CD14-positive monocyte (primary cell): ENCODE data around the gene ZNF789. TPM values are rescaled to one million over a fixed set of nuclear protein-coding genes. Genes with fewer than 3 reads are reported as not detected.

ENCODE experiments used
- DNase-seq, 3 donors: peaks; one replicate each; pipeline ENCODE4 v3.0.0-alpha.2; 2011 to 2022
- H2AFZ ChIP-seq: 2 replicates; pipeline ENCODE4 v1.6.0; 2012; ENCODE audit warnings: mild to moderate bottlenecking, low read depth, low read length, inconsistent platforms; ENCODE audit not compliant: insufficient read depth, poor library complexity, severe bottlenecking
- H3K27ac ChIP-seq, 2 donors: 1 replicate in 1 of 2; 2 replicates in 1 of 2; pipeline ENCODE4 v1.5.1; 2012 to 2013; ENCODE audit warnings: low read length in 2 of 2, control low read depth in 1 of 2, inconsistent platforms in 1 of 2, low read depth in 1 of 2, mild to moderate bottlenecking in 1 of 2
- H3K27me3 ChIP-seq, 2 donors: one replicate each; pipeline versions ENCODE4 v1.6.0 to v1.6.1; 2011 to 2013; ENCODE audit warnings: low read length in 2 of 2; ENCODE audit not compliant: control insufficient read depth in 2 of 2, insufficient read depth in 2 of 2
- H3K36me3 ChIP-seq, 2 donors: replicated peaks in 1 of 2; 1 replicate in 1 of 2; 2 replicates in 1 of 2; pipeline versions ENCODE4 v1.5.1 to v1.6.1; 2012 to 2013; ENCODE audit warnings: low read length in 2 of 2, control low read depth in 1 of 2, inconsistent platforms in 1 of 2, mild to moderate bottlenecking in 1 of 2; ENCODE audit not compliant: insufficient read depth in 2 of 2, control insufficient read depth in 1 of 2
- H3K4me1 ChIP-seq, 2 donors: 1 replicate in 1 of 2; 2 replicates in 1 of 2; pipeline versions ENCODE4 v1.5.1 to v1.6.1; 2012 to 2013; ENCODE audit warnings: low read length in 2 of 2, control low read depth in 1 of 2, inconsistent platforms in 1 of 2, mild to moderate bottlenecking in 1 of 2, moderate library complexity in 1 of 2; ENCODE audit not compliant: insufficient read depth in 2 of 2, control insufficient read depth in 1 of 2
- H3K4me2 ChIP-seq: replicated peaks from 2 replicates; pipeline ENCODE3; 2012; ENCODE audit warnings: low read length, moderate library complexity, mild to moderate bottlenecking; ENCODE audit not compliant: poor library complexity, severe bottlenecking; ENCODE audit errors: extremely low read depth
- H3K4me3 ChIP-seq, 3 experiments: fragments of 200-600 bp in 1 of 3; sonication (generic) in 1 of 3; replicated peaks in 1 of 3; 1 replicate in 2 of 3; 2 replicates in 1 of 3; pipeline ENCODE4 v1.5.1; 2011 to 2013; ENCODE audit warnings: low read length in 3 of 3, mild to moderate bottlenecking in 3 of 3, control low read depth in 2 of 3, low read depth in 2 of 3, inconsistent platforms in 1 of 3, moderate library complexity in 1 of 3
- H3K79me2 ChIP-seq: 2 replicates; pipeline ENCODE4 v1.6.0; 2012; ENCODE audit warnings: mild to moderate bottlenecking, control low read depth, inconsistent platforms, low read length, moderate library complexity; ENCODE audit not compliant: insufficient read depth
- H3K9ac ChIP-seq: 2 replicates; pipeline ENCODE4 v1.6.0; 2017; ENCODE audit warnings: low read length, mild to moderate bottlenecking; ENCODE audit not compliant: insufficient read depth, poor library complexity, severe bottlenecking
- H3K9me3 ChIP-seq, 2 donors: replicated peaks in 1 of 2; 1 replicate in 1 of 2; 2 replicates in 1 of 2; pipeline versions ENCODE4 v1.5.1 to v1.6.1; 2012 to 2013; ENCODE audit warnings: low read length in 2 of 2, control low read depth in 1 of 2; ENCODE audit not compliant: control insufficient read depth in 1 of 2, insufficient read depth in 1 of 2
- H4K20me1 ChIP-seq: 2 replicates; pipeline ENCODE4 v1.6.0; 2012; ENCODE audit warnings: mild to moderate bottlenecking, low read length, control low read depth, moderate library complexity; ENCODE audit not compliant: insufficient read depth
- H3K27ac Mint-ChIP-seq, 7 donors: one replicate each; pipeline ENCODE4 v1.8.0; 2020; ENCODE audit warnings: mild to moderate bottlenecking in 7 of 7, mixed read lengths in 7 of 7, moderate library complexity in 6 of 7, inconsistent platforms in 2 of 7
- H3K27me3 Mint-ChIP-seq, 3 donors: one replicate each; pipeline ENCODE4 v1.8.0; 2021 to 2022; ENCODE audit warnings: low read depth in 3 of 3, mild to moderate bottlenecking in 3 of 3, mixed read lengths in 3 of 3, moderate library complexity in 3 of 3, inconsistent platforms in 1 of 3
- H3K36me3 Mint-ChIP-seq, 2 donors: one replicate each; pipeline ENCODE4 v1.8.0; 2020; ENCODE audit warnings: mixed read lengths in 2 of 2, inconsistent platforms in 1 of 2, mild to moderate bottlenecking in 1 of 2
- H3K4me1 Mint-ChIP-seq: one replicate; pipeline ENCODE4 v1.8.0; 2020; ENCODE audit warnings: mild to moderate bottlenecking, mixed read lengths
- H3K4me3 Mint-ChIP-seq, 2 donors: one replicate each; pipeline ENCODE4 v1.8.0; 2020; ENCODE audit warnings: mild to moderate bottlenecking in 2 of 2, mixed read lengths in 2 of 2, moderate library complexity in 1 of 2
- H3K9me3 Mint-ChIP-seq, 7 donors: one replicate each; pipeline ENCODE4 v1.8.0; 2020 to 2022; ENCODE audit warnings: mixed read lengths in 7 of 7, mild to moderate bottlenecking in 6 of 7, moderate library complexity in 6 of 7, inconsistent platforms in 2 of 7
- WGBS: methylation state at CpG from one replicate; pipeline ENCODE4 v1.1.5; 2013; ENCODE audit warnings: missing lambda C conversion rate; ENCODE audit not compliant: insufficient coverage; 5-methylcytosine and 5-hydroxymethylcytosine counted together
- intact Hi-C, 2 donors: fragments of 100-400 bp; cut with micrococcal nuclease; formaldehyde crosslinking; loops; one replicate each; pipeline versions ENCODE4 v1.15.0 to v1.15.1; 2023
- polyA plus RNA-seq, 3 donors: library from polyadenylated mRNA; depleted of rRNA in 1 of 3; unstranded in 2 of 3; stranded (reverse) in 1 of 3; fragments of 300-500 nt in 2 of 3; fragments of >200 nt in 1 of 3; fragmentation: Illumina TruSeq in 2 of 3; gene quantifications; 1 replicate in 2 of 3; 2 replicates in 1 of 3; pipeline ENCODE4 v1.2.3, GENCODE V29; 2012 to 2021
- TF ChIP-seq, protein P1 (sequence below): fragments of 200-600 bp; IDR thresholded peaks from one replicate; pipeline ENCODE4 v1.8.0; 2022; ENCODE audit warnings: antibody characterized with exemption, mild to moderate bottlenecking

ZNF789 gene
- polyA plus RNA-seq, 3 donors, result 1.8 to 10.4 (median 2.5) TPM

GRCh38 chr7:99457650-99458493 lies 14.8 kb upstream of the ZNF789 start:
- Mint-ChIP-seq H3K4me3 (no peak overlapping the region), H3K4me1 (no peaks in the 10 kb centered on the region), H3K9me3 (no peaks in the 10 kb centered on the region), H3K27me3 (no peaks in the 10 kb centered on the region), H3K27ac (no peak overlapping the region), H3K36me3 (peaks cover 66 to 92% of the 10 kb centered on the region in 2 donors)
- no peak for DNase-seq
- no peak overlapping the region for H2AFZ ChIP-seq
- no peak overlapping the region for H3K4me3 ChIP-seq
- H3K4me1 ChIP-seq, result no peaks in the 10 kb centered on the region
- H3K9me3 ChIP-seq, result no peaks in the 10 kb centered on the region
- H3K79me2 ChIP-seq, result peaks cover 54% of the 10 kb centered on the region
- H4K20me1 ChIP-seq, result peaks cover 96% of the 10 kb centered on the region
- TF ChIP-seq, protein P1, sequence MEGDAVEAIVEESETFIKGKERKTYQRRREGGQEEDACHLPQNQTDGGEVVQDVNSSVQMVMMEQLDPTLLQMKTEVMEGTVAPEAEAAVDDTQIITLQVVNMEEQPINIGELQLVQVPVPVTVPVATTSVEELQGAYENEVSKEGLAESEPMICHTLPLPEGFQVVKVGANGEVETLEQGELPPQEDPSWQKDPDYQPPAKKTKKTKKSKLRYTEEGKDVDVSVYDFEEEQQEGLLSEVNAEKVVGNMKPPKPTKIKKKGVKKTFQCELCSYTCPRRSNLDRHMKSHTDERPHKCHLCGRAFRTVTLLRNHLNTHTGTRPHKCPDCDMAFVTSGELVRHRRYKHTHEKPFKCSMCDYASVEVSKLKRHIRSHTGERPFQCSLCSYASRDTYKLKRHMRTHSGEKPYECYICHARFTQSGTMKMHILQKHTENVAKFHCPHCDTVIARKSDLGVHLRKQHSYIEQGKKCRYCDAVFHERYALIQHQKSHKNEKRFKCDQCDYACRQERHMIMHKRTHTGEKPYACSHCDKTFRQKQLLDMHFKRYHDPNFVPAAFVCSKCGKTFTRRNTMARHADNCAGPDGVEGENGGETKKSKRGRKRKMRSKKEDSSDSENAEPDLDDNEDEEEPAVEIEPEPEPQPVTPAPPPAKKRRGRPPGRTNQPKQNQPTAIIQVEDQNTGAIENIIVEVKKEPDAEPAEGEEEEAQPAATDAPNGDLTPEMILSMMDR, result no peak
- no peak overlapping the region for H3K4me2 ChIP-seq
- H3K36me3 ChIP-seq, result peaks cover 78 to 89% of the 10 kb centered on the region in 2 donors
- no peaks in the 10 kb centered on the region for H3K27me3 ChIP-seq
- intact Hi-C loops, result no loop called here
- H3K27ac ChIP-seq, result no peak overlapping the region
- WGBS, result 97% methylated on average over 20 of the region's 26 CpGs
- H3K9ac ChIP-seq, result no peak overlapping the region

DNA sequence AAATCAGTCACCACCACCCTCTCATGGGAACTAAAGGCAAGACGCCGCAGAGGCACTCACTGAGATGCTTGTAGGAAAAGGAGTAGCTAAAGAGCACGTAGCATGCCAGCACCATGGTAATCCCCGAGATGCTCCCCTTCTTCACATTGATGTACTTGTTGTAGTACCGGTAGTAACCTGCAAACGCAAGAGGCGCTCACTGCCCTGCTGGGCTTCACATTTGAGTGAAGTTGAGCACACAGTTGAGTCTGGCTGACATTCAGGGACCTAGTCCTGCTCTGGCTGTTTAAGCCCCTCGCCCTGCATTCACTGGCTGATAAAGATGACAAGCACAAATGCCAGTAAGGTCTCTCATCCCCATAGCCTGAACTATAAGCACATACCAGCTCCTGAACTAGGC lies 13.6 kb upstream of the ZNF789 start:
- H3K9me3 ChIP-seq, result no peaks in the 10 kb centered on the region
- 94% methylated on average over 6 of the region's 8 CpGs for WGBS
- H3K4me3 ChIP-seq, result no peak overlapping the region
- H3K27me3 ChIP-seq, result no peaks in the 10 kb centered on the region
- H3K9ac ChIP-seq, result no peak overlapping the region
- peak in 1 of 3 donors; percentile 17 for DNase-seq
- no peak overlapping the region for H3K4me2 ChIP-seq
- H3K79me2 ChIP-seq, result peaks cover 66% of the 10 kb centered on the region
- TF ChIP-seq, protein P1, result peak; percentile 53
- no peak overlapping the region for H3K27ac ChIP-seq
- peaks cover 61 to 89% of the 10 kb centered on the region in 2 donors for H3K36me3 Mint-ChIP-seq
- no peaks in the 10 kb centered on the region for H3K9me3 Mint-ChIP-seq
- intact Hi-C loops, result no loop called here
- no peak overlapping the region for H2AFZ ChIP-seq
- no peaks in the 10 kb centered on the region for H3K4me1 ChIP-seq
- H3K36me3 ChIP-seq, result peaks cover 67 to 86% of the 10 kb centered on the region in 2 donors
- H4K20me1 ChIP-seq, result peaks cover 93% of the 10 kb centered on the region
- no peak overlapping the region for H3K4me3 Mint-ChIP-seq
- H3K27me3 Mint-ChIP-seq, result no peaks in the 10 kb centered on the region
- peaks cover 3% of the 10 kb centered on the region for H3K4me1 Mint-ChIP-seq
- H3K27ac Mint-ChIP-seq, result peak overlapping the region in 2 of 7 donors; percentile 23 to 77
